GM23248 (cell line): Measurements from ENCODE around the gene SV2C.

Experiments used
- EZH2 ChIP-seq: fragments of 200-600 bp; sonication (generic); IDR thresholded peaks from 2 replicates; pipeline ENCODE4 v1.6.1; 2018; ENCODE audit warnings: antibody characterized with exemption, mild to moderate bottlenecking; ENCODE audit not compliant: insufficient read depth, poor library complexity, severe bottlenecking
- EZH2phosphoT487 ChIP-seq: fragments of 200-600 bp; sonication (generic); IDR thresholded peaks from 2 replicates; pipeline ENCODE4 v1.6.1; 2018; ENCODE audit warnings: antibody characterized with exemption, moderate library complexity, mild to moderate bottlenecking, low read depth; ENCODE audit not compliant: insufficient read depth

DNA sequence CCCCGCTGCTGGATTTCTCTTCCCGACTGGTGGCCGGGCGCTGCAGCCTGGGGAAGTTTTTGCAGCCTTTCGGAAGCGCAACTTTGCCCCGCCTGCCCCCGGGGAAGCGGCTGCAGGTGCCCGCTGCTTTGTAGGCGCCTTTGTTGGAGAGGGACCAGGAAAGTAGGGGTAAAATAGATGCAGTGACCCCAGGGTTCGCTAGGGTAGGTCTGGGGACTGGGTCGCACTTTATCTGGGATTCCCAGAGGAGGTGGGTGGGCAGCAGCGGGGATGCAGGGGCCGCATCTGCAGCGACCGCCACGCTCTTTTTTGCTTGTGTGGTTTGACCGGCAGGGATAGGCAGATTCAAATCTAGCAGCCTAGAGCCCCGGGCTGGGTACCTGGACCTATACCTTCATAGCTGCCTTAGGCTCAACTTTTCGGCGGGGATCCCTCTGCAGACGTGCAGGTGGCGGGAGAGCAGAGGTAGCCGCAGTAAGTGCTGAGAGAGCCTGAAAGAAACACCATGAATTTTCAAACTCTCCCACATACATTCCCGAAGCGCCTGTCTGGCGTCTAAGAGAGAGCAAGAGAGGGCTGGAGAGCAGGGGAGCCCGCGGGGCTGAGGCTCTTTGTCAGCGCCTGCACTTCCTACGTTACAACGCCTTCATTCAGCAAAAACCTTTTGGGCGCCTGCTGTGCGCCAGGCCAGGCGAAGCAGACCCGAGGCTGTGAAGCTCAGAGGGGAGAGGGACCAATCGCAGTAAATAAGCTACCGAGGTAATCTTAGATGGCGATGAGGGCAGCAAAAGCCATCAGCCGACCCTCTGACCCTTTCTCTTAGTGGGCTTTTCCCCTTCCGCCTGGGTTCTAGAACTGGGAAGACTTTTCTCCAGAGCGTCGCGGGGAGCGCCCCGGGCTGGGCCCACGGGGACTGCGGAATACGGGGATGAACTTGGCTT lies 642 bp downstream of the SV2C start:
- TF ChIP-seq EZH2 (peak; percentile 65), EZH2phosphoT487 (no peak)
